Fibroblast of pulmonary artery (primary cell): ENCODE results near the gene SCTR.

Source experiments
- DNase-seq: peaks from one replicate; pipeline ENCODE4 v3.0.0-alpha.2; 2010; ENCODE audit warnings: low read depth
- H3K4me3 ChIP-seq: replicated peaks from 2 replicates; pipeline ENCODE4 v1.5.1; 2011; ENCODE audit warnings: low read depth, mild to moderate bottlenecking, control low read depth, low read length, moderate library complexity
- CTCF ChIP-seq: IDR thresholded peaks from 2 replicates; pipeline ENCODE4 v1.5.1; 2011; ENCODE audit warnings: mild to moderate bottlenecking, control low read depth, low read length, inconsistent platforms; ENCODE audit errors: missing control alignments

SCTR gene

DNA sequence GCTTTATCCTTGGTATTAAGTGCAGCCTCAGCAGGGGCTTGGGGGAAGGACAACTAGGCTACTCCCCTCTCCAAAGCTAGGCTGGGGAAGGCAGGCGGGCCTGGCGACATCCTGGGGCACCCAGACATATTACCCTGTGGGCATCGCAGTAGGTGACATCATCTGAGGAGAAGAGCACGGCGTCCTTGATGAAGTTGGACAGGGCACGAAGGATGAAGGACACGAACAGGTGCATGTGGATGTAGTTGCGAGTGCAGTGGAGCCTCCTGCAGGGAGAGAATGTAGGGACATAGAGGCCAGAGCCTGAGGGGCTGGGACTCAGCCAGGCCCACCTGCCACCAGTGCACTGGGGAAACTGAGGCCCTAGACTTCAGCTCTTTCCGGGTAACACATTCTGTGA is 60.3 kb downstream of the SCTR start:
- no peak for DNase-seq
- H3K4me3 ChIP-seq = no peak overlapping the region
- TF ChIP-seq CTCF = no peak

- H3K4me3 ChIP-seq = no peak overlapping the region
- DNase-seq = no peak
- no peak for TF ChIP-seq CTCF
Observed at GRCh38 chr2:119463136-119463535, 61.1 kb downstream of the SCTR start.

DNA sequence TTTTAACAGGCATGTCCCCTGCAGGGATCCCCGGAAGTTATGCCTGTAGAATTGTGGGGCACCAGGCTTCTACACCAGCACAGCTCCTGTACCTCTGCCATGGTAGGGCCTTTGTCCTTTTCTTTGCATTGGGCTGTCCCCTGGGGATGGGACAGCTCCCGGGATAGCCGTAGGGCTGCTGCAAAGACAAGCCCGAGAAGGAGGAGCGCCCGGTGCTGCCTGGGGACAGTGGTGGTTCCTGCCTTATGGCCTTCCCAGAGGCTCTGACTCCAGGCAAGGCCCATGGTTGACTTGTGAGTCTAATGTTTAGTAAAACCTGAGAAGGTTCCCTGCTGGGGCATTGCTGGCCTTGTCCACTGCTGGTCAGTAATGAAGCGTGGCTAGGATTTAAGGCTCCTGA is 61.7 kb downstream of the SCTR start:
- TF ChIP-seq CTCF = no peak
- DNase-seq = no peak
- H3K4me3 ChIP-seq = no peak overlapping the region

- TF ChIP-seq CTCF = no peak
- DNase-seq = no peak
- no peak overlapping the region for H3K4me3 ChIP-seq
Observed at GRCh38 chr2:119461811-119462210, 62.5 kb downstream of the SCTR start.

DNA sequence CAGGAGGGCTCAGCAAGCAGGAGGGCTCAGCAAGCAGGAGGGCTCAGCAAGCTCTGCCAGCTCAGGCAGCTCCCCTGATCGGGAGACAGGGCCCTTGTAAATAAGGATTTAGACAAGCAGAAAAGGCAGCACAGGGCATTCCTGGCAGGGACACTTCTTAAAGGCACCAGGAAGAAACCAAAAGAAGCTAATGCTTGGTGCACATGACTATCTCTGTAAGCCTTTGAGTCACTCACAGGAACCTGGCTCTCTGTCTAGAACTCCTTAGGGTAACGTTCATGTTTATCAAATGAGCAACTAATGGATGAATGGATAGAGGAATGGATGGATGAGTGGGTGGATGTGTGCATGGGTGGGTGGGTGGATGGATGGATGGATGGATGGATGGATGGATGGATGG is 64.2 kb downstream of the SCTR start:
- no peak for DNase-seq
- H3K4me3 ChIP-seq = no peak overlapping the region
- TF ChIP-seq CTCF = no peak

DNA sequence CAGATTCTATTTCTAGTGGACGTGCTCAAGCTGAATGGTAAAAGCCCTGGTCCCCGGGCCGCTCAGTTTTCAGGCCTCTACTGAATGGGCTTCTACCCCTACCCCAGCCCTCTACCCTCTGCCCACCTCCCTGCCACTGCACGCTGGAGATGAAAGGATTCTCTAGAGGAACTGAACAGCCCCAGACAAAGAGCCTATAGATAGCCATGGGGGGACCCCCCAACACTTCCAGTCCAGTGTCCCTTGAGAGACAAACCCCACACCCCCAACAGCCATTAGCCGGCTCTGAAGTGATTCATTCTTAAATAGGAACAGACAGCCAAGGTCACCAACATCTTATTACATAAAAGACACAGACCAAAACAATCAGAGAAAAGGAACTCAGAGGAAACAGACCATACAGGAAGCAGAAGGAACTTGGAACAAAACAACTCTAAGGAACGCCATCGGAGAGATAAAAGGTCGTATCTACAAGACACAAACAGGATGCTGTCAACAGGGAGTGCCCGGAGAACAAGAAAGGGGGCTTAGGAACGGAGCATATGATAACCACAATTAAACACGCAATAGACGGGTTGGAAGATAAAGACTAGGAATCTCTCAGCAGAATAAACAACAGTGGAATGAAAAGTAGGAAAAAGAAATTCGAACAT is 69.1 kb downstream of the SCTR start:
- no peak overlapping the region for H3K4me3 ChIP-seq
- TF ChIP-seq CTCF = no peak
- DNase-seq = peak; percentile 81

- DNase-seq = no peak
- no peak overlapping the region for H3K4me3 ChIP-seq
- TF ChIP-seq CTCF = no peak
Observed at GRCh38 chr2:119453972-119454593, 70.2 kb downstream of the SCTR start.
